Measurements from ENCODE around the gene ZNF41. TPM values are rescaled to one million over a fixed set of nuclear protein-coding genes. Genes with fewer than 3 reads are reported as not detected.

The ZNF41 gene
- total RNA-seq, 2 experiments from 2014 or later, result 8.4 to 10.7 TPM

DNA sequence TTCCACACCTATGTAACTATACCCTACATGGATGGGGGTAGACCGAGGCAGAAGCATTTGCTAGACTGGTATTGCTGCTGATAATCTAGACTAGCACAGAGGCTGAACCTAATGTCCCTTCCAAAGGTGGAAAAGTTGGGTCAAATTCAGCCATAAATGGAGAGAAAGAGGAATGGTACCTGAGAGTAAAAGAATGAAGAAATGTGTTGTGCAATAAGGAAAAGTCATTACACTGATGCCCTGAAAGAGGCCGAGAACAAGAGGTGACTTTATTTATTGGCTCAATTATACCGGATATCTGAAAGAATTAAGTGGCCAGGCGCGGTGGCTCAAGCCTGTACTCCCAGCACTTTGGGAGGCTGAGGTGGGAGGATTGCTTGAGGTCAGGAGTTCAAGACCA is 52.1 kb downstream of the ZNF41 start:
- Histone ChIP-seq H3K4me3 (ENCODE audit: low read depth, low read length, poor library complexity, severe bottlenecking) (no peak overlapping the region), H4K20me1 (ENCODE audit: insufficient read depth, low read length) (no peaks in the 10 kb centered on the region), H3K9me2 (ENCODE audit: insufficient read depth, low read length) (no peaks in the 10 kb centered on the region), H3K79me2 (ENCODE audit: insufficient read depth, low read depth, low read length) (no peaks in the 10 kb centered on the region), H3K9me3 (ENCODE audit: low read length) (no peaks in the 10 kb centered on the region), H3K4me2 (ENCODE audit: low read length) (no peak overlapping the region), H3K27ac (ENCODE audit: low read depth, low read length, poor library complexity, severe bottlenecking) (no peak overlapping the region), H3K36me3 (ENCODE audit: insufficient read depth, low read length) (no peaks in the 10 kb centered on the region), H2AFZ (ENCODE audit: low read length) (no peak overlapping the region), H3K4me1 (ENCODE audit: insufficient read depth, low read length, poor library complexity, severe bottlenecking) (no peaks in the 10 kb centered on the region)
- CTCF ChIA-PET (ENCODE audit: unreplicated experiment), result no interaction called here
- intact Hi-C loops (cut with micrococcal nuclease; ENCODE audit: unreplicated experiment), result no loop called here
- TF ChIP-seq, protein P1, sequence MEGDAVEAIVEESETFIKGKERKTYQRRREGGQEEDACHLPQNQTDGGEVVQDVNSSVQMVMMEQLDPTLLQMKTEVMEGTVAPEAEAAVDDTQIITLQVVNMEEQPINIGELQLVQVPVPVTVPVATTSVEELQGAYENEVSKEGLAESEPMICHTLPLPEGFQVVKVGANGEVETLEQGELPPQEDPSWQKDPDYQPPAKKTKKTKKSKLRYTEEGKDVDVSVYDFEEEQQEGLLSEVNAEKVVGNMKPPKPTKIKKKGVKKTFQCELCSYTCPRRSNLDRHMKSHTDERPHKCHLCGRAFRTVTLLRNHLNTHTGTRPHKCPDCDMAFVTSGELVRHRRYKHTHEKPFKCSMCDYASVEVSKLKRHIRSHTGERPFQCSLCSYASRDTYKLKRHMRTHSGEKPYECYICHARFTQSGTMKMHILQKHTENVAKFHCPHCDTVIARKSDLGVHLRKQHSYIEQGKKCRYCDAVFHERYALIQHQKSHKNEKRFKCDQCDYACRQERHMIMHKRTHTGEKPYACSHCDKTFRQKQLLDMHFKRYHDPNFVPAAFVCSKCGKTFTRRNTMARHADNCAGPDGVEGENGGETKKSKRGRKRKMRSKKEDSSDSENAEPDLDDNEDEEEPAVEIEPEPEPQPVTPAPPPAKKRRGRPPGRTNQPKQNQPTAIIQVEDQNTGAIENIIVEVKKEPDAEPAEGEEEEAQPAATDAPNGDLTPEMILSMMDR (conservative IDR thresholded peaks at IDR 0.05; ENCODE audit: low read length), result no peak
- TF ChIP-seq EZH2phosphoT487 (IDR thresholded peaks at IDR 0.05; ENCODE audit: borderline replicate concordance, low read depth, low read length), result no peak
- POLR2A ChIA-PET, result no interaction called here
- no TSS peak for BruUV-seq (replicated peaks)
- DNase-seq (ENCODE audit: low spot score), result no peak

DNA sequence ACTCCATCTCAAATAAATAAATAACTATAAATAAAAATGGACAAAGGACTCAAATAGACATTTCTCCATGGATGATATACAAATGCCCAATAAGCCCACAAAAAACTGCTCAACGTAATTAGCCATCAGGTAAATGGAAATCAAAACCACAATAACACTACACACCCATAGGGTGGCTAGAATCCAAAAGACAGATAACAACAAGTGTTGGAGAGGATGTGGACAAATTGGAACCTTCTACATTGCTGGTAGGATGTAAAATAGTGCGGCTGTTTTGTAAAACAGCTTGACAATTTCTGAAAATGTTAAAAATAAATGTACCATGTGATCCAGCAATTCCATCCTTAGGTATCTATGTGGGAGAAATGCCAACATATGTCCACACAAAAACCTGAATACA is 60.6 kb downstream of the ZNF41 start:
- intact Hi-C loops (cut with micrococcal nuclease; ENCODE audit: unreplicated experiment), result no loop called here
- DNase-seq (ENCODE audit: low spot score), result no peak
- no peaks in the 10 kb centered on the region for H3K36me3 ChIP-seq (ENCODE audit: insufficient read depth, low read length)
- H3K27ac ChIP-seq (ENCODE audit: low read depth, low read length, poor library complexity, severe bottlenecking), result no peak overlapping the region
- ChIA-PET CTCF (ENCODE audit: unreplicated experiment) (no interaction called here), POLR2A (no interaction called here)
- no TSS peak for BruUV-seq (replicated peaks)
- no peak overlapping the region for H3K4me3 ChIP-seq (ENCODE audit: low read depth, low read length, poor library complexity, severe bottlenecking)
- H4K20me1 ChIP-seq (ENCODE audit: insufficient read depth, low read length), result no peaks in the 10 kb centered on the region
- H3K4me1 ChIP-seq (ENCODE audit: insufficient read depth, low read length, poor library complexity, severe bottlenecking), result no peaks in the 10 kb centered on the region
- H3K4me2 ChIP-seq (ENCODE audit: low read length), result no peak overlapping the region
- H3K9me2 ChIP-seq (ENCODE audit: insufficient read depth, low read length), result no peaks in the 10 kb centered on the region
- H3K79me2 ChIP-seq (ENCODE audit: insufficient read depth, low read depth, low read length), result no peaks in the 10 kb centered on the region
- no peaks in the 10 kb centered on the region for H3K9me3 ChIP-seq (ENCODE audit: low read length)
- TF ChIP-seq, protein P1 (conservative IDR thresholded peaks at IDR 0.05; ENCODE audit: low read length), result no peak
- no peak for TF ChIP-seq EZH2phosphoT487 (IDR thresholded peaks at IDR 0.05; ENCODE audit: borderline replicate concordance, low read depth, low read length)
- H2AFZ ChIP-seq (ENCODE audit: low read length), result no peak overlapping the region

DNA sequence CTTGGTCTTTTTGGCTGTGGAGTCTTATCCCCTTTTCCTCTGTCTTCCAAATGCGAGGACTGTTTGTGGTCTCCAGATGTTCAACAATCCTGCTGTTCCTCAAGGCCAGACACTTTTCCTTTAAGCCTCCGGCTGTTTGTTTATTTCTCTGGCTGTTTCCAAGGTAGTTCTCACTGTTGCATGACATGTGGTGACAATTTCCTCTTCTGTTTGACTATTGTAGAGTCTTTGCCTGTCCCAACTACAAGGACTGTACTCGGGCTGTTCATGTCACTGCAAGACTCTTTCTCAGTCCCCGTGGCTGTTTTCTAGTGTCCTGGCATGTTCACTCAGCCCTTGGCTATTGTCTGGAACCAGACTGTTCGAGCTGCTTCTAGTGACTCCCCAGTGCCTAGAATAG is 62.1 kb downstream of the ZNF41 start:
- no peaks in the 10 kb centered on the region for H4K20me1 ChIP-seq (ENCODE audit: insufficient read depth, low read length)
- H3K9me3 ChIP-seq (ENCODE audit: low read length), result no peaks in the 10 kb centered on the region
- POLR2A ChIA-PET, result no interaction called here
- H3K9me2 ChIP-seq (ENCODE audit: insufficient read depth, low read length), result no peaks in the 10 kb centered on the region
- H3K4me1 ChIP-seq (ENCODE audit: insufficient read depth, low read length, poor library complexity, severe bottlenecking), result no peaks in the 10 kb centered on the region
- CTCF ChIA-PET (ENCODE audit: unreplicated experiment), result no interaction called here
- intact Hi-C loops (cut with micrococcal nuclease; ENCODE audit: unreplicated experiment), result no loop called here
- H3K79me2 ChIP-seq (ENCODE audit: insufficient read depth, low read depth, low read length), result no peaks in the 10 kb centered on the region
- BruUV-seq (replicated peaks), result no TSS peak
- no peak overlapping the region for H3K4me2 ChIP-seq (ENCODE audit: low read length)
- H2AFZ ChIP-seq (ENCODE audit: low read length), result no peak overlapping the region
- H3K4me3 ChIP-seq (ENCODE audit: low read depth, low read length, poor library complexity, severe bottlenecking), result no peak overlapping the region
- no peak for DNase-seq (ENCODE audit: low spot score)
- no peak overlapping the region for H3K27ac ChIP-seq (ENCODE audit: low read depth, low read length, poor library complexity, severe bottlenecking)
- TF ChIP-seq EZH2phosphoT487 (IDR thresholded peaks at IDR 0.05; ENCODE audit: borderline replicate concordance, low read depth, low read length), result no peak
- TF ChIP-seq, protein P1 (conservative IDR thresholded peaks at IDR 0.05; ENCODE audit: low read length), result no peak
- no peaks in the 10 kb centered on the region for H3K36me3 ChIP-seq (ENCODE audit: insufficient read depth, low read length)
